RWPE1 (cell line): ENCODE results near the gene IER5.
"Not testable (repeated sequence)": the region's sequence is repeated elsewhere in the genome, so short reads cannot be mapped to it uniquely, and the experiment has no call there.

ENCODE experiments used
- CTCF ChIA-PET: fragments of 350-600 bp; sonication (Branson Sonifier 250); formaldehyde crosslinking; extraction: SDS; loops from one replicate; lab custom pipeline; 2021; lab: Yijun Ruan, JAX
- POLR2A ChIA-PET: fragments of 400-600 bp; formaldehyde crosslinking; extraction: SDS; loops from one replicate; lab custom pipeline; 2020; ENCODE audit warnings: antibody characterized with exemption; ENCODE audit not compliant: low non-redundant PET; lab: Yijun Ruan, JAX
- DNase-seq: peaks from one replicate; pipeline ENCODE4 v3.0.0; 2012; ENCODE audit warnings: low spot score
- H3K27ac ChIP-seq: fragments of 450-650 bp; 2 replicates; pipeline ENCODE4 v1.5.1; 2017
- TF ChIP-seq, protein P1 (sequence below): fragments of 450-650 bp; conservative IDR thresholded peaks from 2 replicates; pipeline ENCODE4 v1.5.1; 2017; ENCODE audit warnings: low read depth, mild to moderate bottlenecking

The IER5 gene

GRCh38 chr1:181114574-181115367 lies 26.3 kb downstream of the IER5 start:
- DNase-seq = no peak
- ChIA-PET CTCF (interaction anchor here (0.5 to 2.2 kb wide), 5 partner anchors 9 to 75 kb away, joined by 3 to 12 read pairs (median 3); no protein-coding TSS in a partner anchor), POLR2A (interaction anchor here (1.6 kb wide), 1 partner anchor 10 kb away, joined by 6 read pairs; no protein-coding TSS in a partner anchor)
- peak overlapping the region; percentile 92; the same call in 1 of the 2 replicates for H3K27ac ChIP-seq
- TF ChIP-seq, protein P1, sequence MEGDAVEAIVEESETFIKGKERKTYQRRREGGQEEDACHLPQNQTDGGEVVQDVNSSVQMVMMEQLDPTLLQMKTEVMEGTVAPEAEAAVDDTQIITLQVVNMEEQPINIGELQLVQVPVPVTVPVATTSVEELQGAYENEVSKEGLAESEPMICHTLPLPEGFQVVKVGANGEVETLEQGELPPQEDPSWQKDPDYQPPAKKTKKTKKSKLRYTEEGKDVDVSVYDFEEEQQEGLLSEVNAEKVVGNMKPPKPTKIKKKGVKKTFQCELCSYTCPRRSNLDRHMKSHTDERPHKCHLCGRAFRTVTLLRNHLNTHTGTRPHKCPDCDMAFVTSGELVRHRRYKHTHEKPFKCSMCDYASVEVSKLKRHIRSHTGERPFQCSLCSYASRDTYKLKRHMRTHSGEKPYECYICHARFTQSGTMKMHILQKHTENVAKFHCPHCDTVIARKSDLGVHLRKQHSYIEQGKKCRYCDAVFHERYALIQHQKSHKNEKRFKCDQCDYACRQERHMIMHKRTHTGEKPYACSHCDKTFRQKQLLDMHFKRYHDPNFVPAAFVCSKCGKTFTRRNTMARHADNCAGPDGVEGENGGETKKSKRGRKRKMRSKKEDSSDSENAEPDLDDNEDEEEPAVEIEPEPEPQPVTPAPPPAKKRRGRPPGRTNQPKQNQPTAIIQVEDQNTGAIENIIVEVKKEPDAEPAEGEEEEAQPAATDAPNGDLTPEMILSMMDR = no peak

DNA sequence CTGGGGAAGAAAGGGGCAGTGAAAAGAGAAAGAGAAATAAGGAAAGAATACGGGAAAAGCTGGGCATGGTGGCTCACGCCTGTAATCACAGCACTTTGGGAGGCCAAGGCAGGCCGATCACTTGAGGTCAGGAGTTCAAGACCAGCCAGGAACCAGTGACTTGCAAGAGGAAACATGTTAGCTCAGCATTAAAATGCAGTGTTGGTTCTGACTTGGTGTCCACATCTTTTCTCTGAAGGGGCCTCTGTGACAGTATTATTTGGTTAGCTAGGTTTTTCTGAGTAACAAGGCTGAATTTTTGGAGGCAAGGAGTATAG lies 26.8 kb downstream of the IER5 start:
- H3K27ac ChIP-seq = no peak overlapping the region
- ChIA-PET CTCF (interaction anchor here (0.5 to 1.1 kb wide), 2 partner anchors 27 to 75 kb away, joined by 3 to 5 read pairs; no protein-coding TSS in a partner anchor), POLR2A (no interaction called here)
- no peak for DNase-seq
- TF ChIP-seq, protein P1 = no peak

DNA sequence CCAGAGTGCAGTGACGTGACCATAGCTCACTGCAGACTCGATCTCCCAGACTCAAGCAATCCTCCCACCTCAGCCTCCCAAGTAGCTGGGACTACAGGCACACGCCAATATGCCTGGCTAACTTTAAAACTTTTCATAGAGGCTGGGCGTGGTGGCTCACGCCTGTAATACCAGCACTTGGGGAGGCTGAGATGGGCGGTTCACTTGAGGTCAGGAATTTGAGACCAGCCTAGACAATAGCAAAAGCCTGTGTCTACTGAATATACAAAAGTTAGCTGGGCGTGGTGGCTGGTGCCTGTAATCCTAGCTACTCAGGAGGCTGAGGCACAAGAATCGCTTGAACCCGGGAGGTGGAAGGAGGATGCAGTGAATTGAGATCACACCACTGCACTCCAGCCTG lies 27.5 kb downstream of the IER5 start:
- DNase-seq, CTCF ChIA-PET: not testable (repeated sequence)
- peak overlapping the region; percentile 10; the same call in 1 of the 2 replicates for H3K27ac ChIP-seq
- POLR2A ChIA-PET = interaction anchor here (0.7 to 2.3 kb wide), 2 partner anchors 11 to 12 kb away, joined by 3 to 14 read pairs; no protein-coding TSS in a partner anchor

GRCh38 chr1:181116819-181117390 lies 28.4 kb downstream of the IER5 start:
- TF ChIP-seq, protein P1 = no peak
- POLR2A ChIA-PET = interaction anchor here (2.3 kb wide), 1 partner anchor 12 kb away, joined by 14 read pairs; no protein-coding TSS in a partner anchor
- peak overlapping the region; percentile 51; the same call in 1 of the 2 replicates for H3K27ac ChIP-seq
- no peak for DNase-seq
- CTCF ChIA-PET = interaction anchor here (0.7 to 1.4 kb wide), 3 partner anchors 12 to 31 kb away, joined by 3 to 7 read pairs (median 5); no protein-coding TSS in a partner anchor

GRCh38 chr1:181117648-181118449 lies 29.3 kb downstream of the IER5 start:
- POLR2A ChIA-PET = interaction anchor here (0.8 to 2.3 kb wide), 3 partner anchors 13 to 29 kb away, joined by 3 to 14 read pairs (median 6); partner anchors contain the start of gene IER5
- peak; percentile 94 for DNase-seq
- H3K27ac ChIP-seq = peak overlapping the region; percentile 51
- CTCF ChIA-PET = interaction anchor here (0.6 to 1.4 kb wide), 4 partner anchors 10 to 33 kb away, joined by 3 to 7 read pairs (median 4); no protein-coding TSS in a partner anchor
- TF ChIP-seq, protein P1 = no peak

DNA sequence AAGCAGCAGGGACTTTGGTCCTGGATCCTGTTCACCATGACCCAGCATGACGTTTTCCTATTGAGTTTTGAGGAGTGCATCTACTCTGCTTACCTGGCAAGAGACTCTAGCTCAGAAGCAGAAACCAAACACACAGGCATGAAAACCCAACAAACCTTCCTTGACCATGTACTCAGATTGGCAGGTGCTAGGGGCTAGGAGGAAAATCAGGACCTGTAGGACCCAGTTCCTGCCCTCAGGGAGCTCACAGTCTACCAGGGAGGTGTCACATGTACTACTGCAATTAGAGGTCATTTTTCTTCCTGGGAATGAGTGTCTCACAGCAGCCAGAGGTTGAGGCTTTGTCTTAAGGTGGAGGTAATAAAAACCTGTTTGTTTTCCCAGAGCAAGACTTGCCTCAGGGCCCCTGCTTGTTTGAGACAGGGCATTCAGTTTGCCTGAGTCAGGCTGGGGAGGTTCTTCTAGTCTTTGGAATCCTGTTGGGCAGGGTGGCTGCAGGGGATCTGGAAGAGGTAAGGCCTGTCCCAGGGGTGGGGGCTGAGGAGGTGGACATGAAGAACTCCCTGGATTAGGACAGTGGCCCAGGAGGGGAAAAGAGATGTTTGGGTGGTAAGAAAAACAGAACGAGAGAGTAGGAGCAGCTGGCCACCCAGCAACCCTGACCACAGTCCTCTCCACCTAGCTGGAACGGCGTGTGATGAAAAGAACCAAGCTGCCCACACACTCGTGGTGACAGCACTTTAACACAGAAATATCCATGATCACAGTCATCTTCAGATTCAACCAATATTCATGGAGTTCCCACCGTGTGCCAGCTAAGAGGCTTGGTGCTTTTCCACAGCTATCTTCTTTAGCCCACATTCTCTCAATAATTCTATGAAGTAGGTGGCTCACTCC lies 30.8 kb downstream of the IER5 start:
- peak; percentile 96 for DNase-seq
- POLR2A ChIA-PET = interaction anchor here (1.0 to 1.1 kb wide), 2 partner anchors 9 to 14 kb away, joined by 3 to 6 read pairs; no protein-coding TSS in a partner anchor
- peak overlapping the region; percentile 51 for H3K27ac ChIP-seq
- TF ChIP-seq, protein P1 = no peak
- CTCF ChIA-PET = interaction anchor here (0.5 to 1.4 kb wide), 3 partner anchors 12 to 22 kb away, joined by 3 to 9 read pairs (median 4); no protein-coding TSS in a partner anchor
